ENCODE results near the gene CHRND. TPM values are rescaled to one million over a fixed set of nuclear protein-coding genes. Genes with fewer than 3 reads are reported as not detected.

The CHRND gene
- total RNA-seq, 1 donor from 2014 or later: not detected

- no peak overlapping the region for H3K4me3 ChIP-seq
- H3K4me1 ChIP-seq: no peaks in the 10 kb centered on the region
- H3K36me3 ChIP-seq: no peaks in the 10 kb centered on the region
- no peak for DNase-seq (ENCODE audit: low spot score in 2 of 2)
- no peaks in the 10 kb centered on the region for H3K9me3 ChIP-seq
- TF ChIP-seq, protein P1, sequence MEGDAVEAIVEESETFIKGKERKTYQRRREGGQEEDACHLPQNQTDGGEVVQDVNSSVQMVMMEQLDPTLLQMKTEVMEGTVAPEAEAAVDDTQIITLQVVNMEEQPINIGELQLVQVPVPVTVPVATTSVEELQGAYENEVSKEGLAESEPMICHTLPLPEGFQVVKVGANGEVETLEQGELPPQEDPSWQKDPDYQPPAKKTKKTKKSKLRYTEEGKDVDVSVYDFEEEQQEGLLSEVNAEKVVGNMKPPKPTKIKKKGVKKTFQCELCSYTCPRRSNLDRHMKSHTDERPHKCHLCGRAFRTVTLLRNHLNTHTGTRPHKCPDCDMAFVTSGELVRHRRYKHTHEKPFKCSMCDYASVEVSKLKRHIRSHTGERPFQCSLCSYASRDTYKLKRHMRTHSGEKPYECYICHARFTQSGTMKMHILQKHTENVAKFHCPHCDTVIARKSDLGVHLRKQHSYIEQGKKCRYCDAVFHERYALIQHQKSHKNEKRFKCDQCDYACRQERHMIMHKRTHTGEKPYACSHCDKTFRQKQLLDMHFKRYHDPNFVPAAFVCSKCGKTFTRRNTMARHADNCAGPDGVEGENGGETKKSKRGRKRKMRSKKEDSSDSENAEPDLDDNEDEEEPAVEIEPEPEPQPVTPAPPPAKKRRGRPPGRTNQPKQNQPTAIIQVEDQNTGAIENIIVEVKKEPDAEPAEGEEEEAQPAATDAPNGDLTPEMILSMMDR (IDR thresholded peaks at IDR 0.05): no peak
- H3K27me3 ChIP-seq: no peaks in the 10 kb centered on the region
- intact Hi-C loops (cut with DNase I): no loop called here
- H3K27ac ChIP-seq: no peak overlapping the region
Measured at GRCh38 chr2:232491139-232491780, 34.7 kb upstream of the CHRND start.

DNA sequence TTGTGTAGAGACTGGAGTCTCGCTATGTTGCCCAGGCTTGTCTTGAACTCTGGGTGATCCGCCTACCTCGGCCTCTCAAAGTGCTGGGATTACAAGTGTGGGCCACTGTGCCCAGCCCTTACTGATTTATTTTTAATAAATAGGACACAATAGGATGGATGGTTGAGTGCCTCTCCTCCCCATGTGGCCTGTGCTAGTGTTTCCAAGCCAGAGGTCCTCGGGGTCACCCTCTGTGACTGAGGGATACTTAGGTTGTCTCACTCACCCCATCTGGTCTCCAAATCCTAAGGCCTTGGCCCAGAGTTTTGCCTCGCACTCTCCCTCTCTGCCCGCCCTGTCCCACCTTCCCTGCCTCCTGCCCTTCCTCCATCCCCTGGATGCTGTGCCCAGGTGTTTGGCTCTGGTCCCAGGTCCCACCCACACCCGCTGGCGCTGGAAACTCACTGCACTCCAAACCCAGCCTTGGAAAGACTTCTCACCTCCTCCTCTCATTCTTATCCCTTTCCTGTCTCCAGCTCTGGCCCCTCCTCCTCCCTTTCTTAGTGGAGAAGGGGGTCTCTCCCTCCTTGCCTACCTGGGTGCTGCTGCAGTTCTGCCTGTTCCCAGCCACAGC lies 33.6 kb upstream of the CHRND start:
- Histone ChIP-seq H3K9me3 (no peaks in the 10 kb centered on the region), H3K4me3 (no peak overlapping the region), H3K27ac (no peak overlapping the region), H3K36me3 (no peaks in the 10 kb centered on the region), H3K4me1 (no peaks in the 10 kb centered on the region), H3K27me3 (no peaks in the 10 kb centered on the region)
- intact Hi-C loops (cut with DNase I): no loop called here
- TF ChIP-seq, protein P1 (IDR thresholded peaks at IDR 0.05): no peak
- DNase-seq (ENCODE audit: low spot score in 2 of 2): no peak

GRCh38 chr2:232492963-232493700 lies 32.8 kb upstream of the CHRND start:
- DNase-seq (ENCODE audit: low spot score in 2 of 2): no peak
- intact Hi-C loops (cut with DNase I): no loop called here

DNA sequence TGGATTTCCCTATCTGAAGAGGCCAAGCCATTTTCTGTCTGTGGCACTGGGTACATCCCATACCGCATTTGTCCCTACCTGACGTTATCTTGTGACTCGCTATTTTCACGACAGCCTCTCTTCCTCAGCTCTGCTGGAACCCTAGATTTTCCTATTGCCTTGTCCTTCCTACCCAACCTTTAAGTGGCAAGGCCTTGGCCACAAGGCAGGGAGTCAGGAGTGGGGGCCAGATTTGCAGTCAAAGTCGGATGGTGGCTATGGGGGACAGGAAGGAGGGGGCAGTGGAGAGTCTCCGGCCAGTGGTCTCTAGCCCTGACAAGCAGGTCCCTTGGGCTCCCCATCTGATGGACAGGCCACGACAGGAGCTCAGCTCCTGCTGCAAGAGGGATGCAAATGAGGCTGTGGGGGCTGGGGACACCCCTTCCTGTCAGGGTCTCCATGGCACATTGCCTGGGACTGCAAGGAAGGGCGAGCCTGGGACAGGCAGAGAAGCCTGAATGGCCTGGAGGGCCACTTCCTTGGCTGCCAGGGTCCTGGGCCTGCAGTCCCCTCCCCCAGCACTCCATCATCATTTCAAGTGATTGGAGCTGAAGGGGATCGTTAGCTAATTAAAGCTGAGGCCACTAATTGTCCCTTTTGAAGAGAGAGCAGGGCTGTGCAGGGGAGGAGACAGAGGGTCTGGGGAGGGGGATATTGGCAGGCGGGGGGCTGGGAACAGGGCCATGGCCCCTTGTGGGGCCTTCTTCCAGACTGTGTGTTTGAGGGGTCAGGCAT lies 32.1 kb upstream of the CHRND start:
- intact Hi-C loops (cut with DNase I): no loop called here
- Histone ChIP-seq H3K27me3 (no peaks in the 10 kb centered on the region), H3K4me3 (no peak overlapping the region), H3K9me3 (no peaks in the 10 kb centered on the region), H3K36me3 (no peaks in the 10 kb centered on the region), H3K27ac (no peak overlapping the region), H3K4me1 (no peaks in the 10 kb centered on the region)
- TF ChIP-seq, protein P1 (IDR thresholded peaks at IDR 0.05): no peak
- DNase-seq (ENCODE audit: low spot score in 2 of 2): no peak

More at GRCh38 chr2:232492963-232493700, 32.8 kb upstream of the CHRND start:
- Histone ChIP-seq H3K27me3 (no peaks in the 10 kb centered on the region), H3K36me3 (no peaks in the 10 kb centered on the region), H3K4me1 (no peaks in the 10 kb centered on the region), H3K4me3 (no peak overlapping the region), H3K9me3 (no peaks in the 10 kb centered on the region), H3K27ac (no peak overlapping the region)
- TF ChIP-seq, protein P1 (IDR thresholded peaks at IDR 0.05): no peak

- TF ChIP-seq, protein P1 (IDR thresholded peaks at IDR 0.05): no peak
- Histone ChIP-seq H3K9me3 (no peaks in the 10 kb centered on the region), H3K27ac (no peak overlapping the region), H3K36me3 (no peaks in the 10 kb centered on the region), H3K4me3 (no peak overlapping the region), H3K27me3 (no peaks in the 10 kb centered on the region), H3K4me1 (no peaks in the 10 kb centered on the region)
- no peak for DNase-seq (ENCODE audit: low spot score in 2 of 2)
- intact Hi-C loops (cut with DNase I): no loop called here
Measured at GRCh38 chr2:232494542-232494941, 31.4 kb upstream of the CHRND start.

All from ascending aorta (tissue), 2 donors.